ENCODE measurements around the gene MEIS1.

GRCh38 chr2:66488946-66489345, 54.0 kb downstream of the MEIS1 start:
- TF ChIP-seq CTCF (IDR thresholded peaks at IDR 0.05) (no peak), POLR2A (IDR thresholded peaks at IDR 0.05) (no peak)
